HG03045 (cell line): ENCODE data around the gene PTPRM.

Experiments
- ATAC-seq: cut with Tn5 transposase; IDR thresholded peaks from one replicate; pipeline ENCODE4 v1.9.1; 2021; ENCODE audit warnings: mild to moderate bottlenecking, moderate library complexity; ENCODE audit not compliant: unreplicated experiment

PTPRM gene

DNA sequence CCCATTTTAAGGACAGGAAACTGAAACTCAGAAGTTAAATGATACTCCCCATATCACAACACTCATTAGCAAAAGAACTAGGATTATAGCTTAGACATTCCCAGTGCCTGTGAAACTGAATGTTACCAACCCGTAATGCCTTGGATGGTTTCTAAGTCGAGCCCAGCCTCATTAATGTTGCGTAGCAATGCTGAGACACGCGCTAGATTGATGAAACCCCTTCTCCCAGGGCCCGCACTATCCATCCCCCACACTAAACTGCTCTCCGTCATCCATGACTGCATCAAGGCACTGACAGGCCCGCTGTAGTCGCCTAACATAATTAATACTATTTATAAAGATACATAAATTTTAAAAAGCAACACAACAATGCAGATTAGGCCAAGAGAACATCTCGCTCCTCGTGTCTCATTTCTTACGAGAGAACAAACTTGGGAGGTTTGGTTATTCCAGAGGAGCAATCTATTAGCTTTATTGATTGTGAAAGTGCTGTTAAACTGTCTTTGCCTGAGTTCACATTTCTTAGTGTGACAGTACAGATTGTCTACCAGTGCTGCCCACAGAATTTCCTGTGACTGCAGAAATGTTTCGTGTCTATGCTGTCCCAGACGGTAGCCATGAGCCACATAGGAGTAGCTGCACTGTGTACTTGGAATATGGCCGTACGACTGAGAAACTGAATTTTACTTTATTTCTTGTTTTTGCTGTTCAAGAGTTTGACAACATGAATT is 729.9 kb downstream of the PTPRM start:
- no peak for ATAC-seq

GRCh38 chr18:8298186-8298585 is 731.1 kb downstream of the PTPRM start:
- ATAC-seq: no peak

- no peak for ATAC-seq
These were observed 732.2 kb downstream of the PTPRM start for GRCh38 chr18:8299054-8299980.

- ATAC-seq: no peak
These were observed 733.8 kb downstream of the PTPRM start for GRCh38 chr18:8300751-8301410.

GRCh38 chr18:8301427-8302172 is 734.5 kb downstream of the PTPRM start:
- no peak for ATAC-seq

- no peak for ATAC-seq
These were observed 736.1 kb downstream of the PTPRM start for GRCh38 chr18:8303151-8303755.

DNA sequence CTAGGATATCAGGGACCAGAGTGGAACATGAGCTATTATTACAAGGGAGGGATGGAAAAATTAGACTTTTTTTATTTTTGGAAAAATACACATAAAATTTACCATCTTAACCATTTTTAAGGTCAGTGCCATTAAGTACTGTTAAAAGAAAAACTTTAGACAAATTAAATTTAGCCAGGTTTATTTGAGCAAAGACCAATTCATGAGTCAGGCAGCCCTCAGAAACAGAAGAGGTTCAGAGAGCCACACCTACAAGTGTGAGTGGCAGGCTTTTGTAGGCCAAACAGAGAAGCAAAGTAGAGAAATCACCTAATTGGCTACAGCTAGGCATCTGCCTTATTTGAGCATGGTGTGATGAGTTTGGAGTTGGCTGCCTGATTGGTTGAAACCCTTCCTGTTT is 740.8 kb downstream of the PTPRM start:
- no peak for ATAC-seq

- ATAC-seq: no peak
These were observed 745.9 kb downstream of the PTPRM start for GRCh38 chr18:8313043-8313442.

- ATAC-seq: no peak
These were observed 747.0 kb downstream of the PTPRM start for GRCh38 chr18:8314124-8314523.

DNA sequence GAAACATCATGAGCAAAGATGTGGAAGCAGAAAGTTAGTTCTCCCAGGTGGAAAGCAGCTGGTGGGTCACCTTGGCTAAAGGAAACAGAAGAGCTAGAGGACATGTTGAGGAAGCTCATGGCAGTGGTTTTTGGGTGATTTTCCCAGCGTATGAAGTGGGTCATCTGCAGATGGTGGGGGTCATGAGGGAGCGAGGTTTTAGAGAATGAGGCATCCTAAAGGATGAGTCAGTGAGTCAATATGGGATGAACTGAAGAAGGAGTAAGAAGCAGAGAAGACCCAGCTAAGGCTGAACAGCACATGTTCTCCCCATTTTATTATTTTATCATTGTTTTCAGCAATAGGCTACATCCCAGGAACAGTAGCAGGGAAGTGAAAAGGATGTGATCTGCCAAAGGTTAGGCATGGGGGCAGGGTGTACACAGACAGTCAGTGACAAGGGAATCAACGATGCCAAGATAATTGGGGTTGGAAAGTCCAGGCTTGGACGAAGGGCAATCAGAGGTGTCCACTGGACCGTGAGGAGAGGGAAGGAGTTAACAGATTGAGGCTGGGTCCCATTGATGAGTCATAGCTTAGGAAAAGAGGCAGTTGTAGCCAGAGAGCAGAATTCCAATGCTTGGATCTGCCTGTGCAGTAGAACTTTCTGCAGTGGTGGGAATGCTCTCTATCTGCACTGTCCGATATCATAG is 752.8 kb downstream of the PTPRM start:
- no peak for ATAC-seq

GRCh38 chr18:8322486-8322885 is 755.4 kb downstream of the PTPRM start:
- no peak for ATAC-seq

GRCh38 chr18:8324343-8325065 is 757.4 kb downstream of the PTPRM start:
- no peak for ATAC-seq

DNA sequence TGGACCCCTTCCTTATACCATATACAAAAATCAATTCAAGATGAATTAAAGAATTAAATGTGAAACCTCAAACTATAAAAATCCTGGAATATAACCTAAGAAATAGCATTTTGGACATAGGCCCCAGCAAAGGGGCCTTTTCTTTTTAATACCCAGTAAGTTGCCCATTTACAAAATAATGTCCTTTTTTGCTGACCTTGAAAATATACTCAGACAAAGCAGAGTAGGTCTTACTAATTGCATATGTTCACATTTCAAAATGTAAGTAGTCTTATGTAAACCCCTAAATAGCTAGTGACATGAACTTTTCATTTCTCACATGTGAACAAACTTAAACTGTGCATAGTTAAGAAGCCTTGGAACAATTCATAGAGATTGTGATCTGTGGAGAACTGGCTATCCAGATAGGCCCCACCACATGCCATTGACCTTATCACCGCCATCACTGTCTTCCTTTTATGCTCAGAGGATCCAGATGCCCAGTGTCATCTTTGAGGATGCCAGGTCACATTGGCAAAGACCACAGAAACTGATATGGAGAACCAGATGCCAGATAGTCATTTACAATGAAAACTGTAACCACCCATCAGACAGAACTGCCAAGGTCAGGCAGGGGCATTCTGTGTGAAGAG is 759.8 kb downstream of the PTPRM start:
- ATAC-seq: no peak

- no peak for ATAC-seq
These were observed 761.0 kb downstream of the PTPRM start for GRCh38 chr18:8328126-8328525.

DNA sequence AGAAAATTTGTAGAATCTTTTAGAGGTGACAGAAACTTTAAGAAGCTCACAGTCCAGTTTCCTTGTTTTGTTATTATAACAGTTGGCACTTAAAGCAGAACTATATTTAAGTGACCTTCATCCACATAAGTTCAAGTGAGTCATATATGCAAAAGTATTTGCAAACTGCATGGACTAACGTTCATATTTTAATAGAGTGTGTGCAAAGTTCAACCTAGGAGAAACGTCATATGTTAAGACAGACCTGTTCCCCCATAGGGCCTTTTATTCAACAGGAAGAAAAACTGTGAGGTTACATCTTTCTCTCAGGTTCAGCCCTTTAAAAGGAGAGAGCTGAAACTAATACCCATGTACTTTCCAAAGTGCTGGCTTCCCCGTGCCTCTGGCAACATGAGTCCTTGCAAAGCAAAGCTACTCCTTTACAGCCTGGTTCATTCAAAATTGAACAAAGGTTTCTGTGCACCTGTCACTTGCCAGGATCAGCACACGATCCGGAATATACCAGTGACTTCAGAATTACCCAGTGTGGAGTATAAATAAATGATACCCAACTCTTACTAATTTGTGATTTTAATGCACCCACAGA is 762.2 kb downstream of the PTPRM start:
- no peak for ATAC-seq

DNA sequence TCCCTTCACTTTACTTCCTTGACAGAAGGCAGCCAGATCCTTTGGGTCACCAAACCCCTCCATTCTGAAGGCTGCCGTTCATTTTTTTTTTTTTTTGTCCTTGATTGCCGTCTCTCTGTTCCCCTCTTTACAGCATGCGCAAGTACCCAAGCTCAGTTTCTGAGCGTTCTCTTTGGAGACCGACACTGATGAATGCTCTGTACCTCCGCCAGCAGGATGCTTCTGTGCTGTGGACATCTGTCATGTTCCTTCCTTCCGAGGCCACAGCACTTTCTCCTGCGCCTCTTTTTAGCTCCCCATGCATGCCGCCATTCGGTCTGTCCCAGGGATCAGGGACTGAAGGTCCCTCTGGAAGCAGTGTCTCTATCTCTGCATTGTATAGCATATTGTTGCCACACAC is 763.5 kb downstream of the PTPRM start:
- no peak for ATAC-seq

GRCh38 chr18:8332286-8332685 is 765.2 kb downstream of the PTPRM start:
- no peak for ATAC-seq

DNA sequence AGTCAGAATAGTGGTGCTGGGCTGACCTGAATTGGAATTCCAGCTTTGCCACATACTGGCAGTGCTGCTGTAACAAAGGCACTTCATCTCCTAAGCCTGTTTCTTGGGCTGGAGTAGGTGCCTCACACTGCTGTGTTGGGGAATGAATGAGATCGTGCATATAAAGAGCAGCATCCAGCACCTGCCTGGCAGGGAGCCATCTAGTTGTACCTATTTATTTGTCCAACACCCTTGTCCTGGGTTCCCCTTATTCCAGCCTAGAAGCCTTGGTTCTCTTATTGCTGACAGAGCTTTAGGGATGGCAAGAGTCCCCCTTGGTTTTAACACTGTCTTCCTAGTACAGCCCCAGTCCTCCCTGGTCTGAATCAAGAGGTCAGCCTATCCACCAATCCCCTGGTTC is 766.8 kb downstream of the PTPRM start:
- no peak for ATAC-seq
